Measurements from ENCODE around the gene FAM217B. TPM values are rescaled to one million over a fixed set of nuclear protein-coding genes. Genes with fewer than 3 reads are reported as not detected.
A peak's percentile ranks its signal among the peaks of the same experiment; 100 is the strongest.

FAM217B gene
- total RNA-seq, 1 experiment from 2014 or later: 8.1 TPM

GRCh38 chr20:59988141-59988540 is 48.0 kb downstream of the FAM217B start:
- no peak overlapping the region for H2AFZ ChIP-seq (ENCODE audit: low read depth, low read length, poor library complexity, severe bottlenecking)
- ATAC-seq: peak; percentile 96
- no peak overlapping the region for H3K9ac ChIP-seq (ENCODE audit: low read length)
- POLR2A ChIA-PET: no interaction called here
- H3K9me3 ChIP-seq (ENCODE audit: control insufficient read depth in 1 of 2, insufficient read depth in 1 of 2, low read depth in 1 of 2, low read length in 2 of 2): no peaks in the 10 kb centered on the region
- BruUV-seq (replicated peaks): no TSS peak
- H3K79me2 ChIP-seq (ENCODE audit: insufficient read depth, low read length): no peaks in the 10 kb centered on the region
- no peak overlapping the region; the same call in 1 of the 2 replicates for H3K27ac ChIP-seq (ENCODE audit: low read depth, low read length)
- peak overlapping the region; percentile 62 for H3K4me2 ChIP-seq (ENCODE audit: low read length)
- 0 out of 4 replicates have a peak overlapping the region, but pooled peaks of 1 of the 2 experiments have one; percentile 4 for H3K4me3 ChIP-seq (replicated peaks in 1 of 2; ENCODE audit: low read depth in 1 of 2, low read length in 2 of 2)
- RAD21 ChIA-PET (ENCODE audit: low non-redundant PET in 1 of 2, low total read pairs in 2 of 2, uncharacterized antibody in 2 of 2, unreplicated experiment in 2 of 2): no interaction called here
- H3K4me1 ChIP-seq (ENCODE audit: control insufficient read depth in 1 of 2, insufficient read depth in 2 of 2, low read length in 2 of 2): peaks cover 17 to 30% of the 10 kb centered on the region in 2 experiments
- TF ChIP-seq MAX (IDR thresholded peaks at IDR 0.05): no peak
- TF ChIP-seq SP1 (IDR thresholded peaks at IDR 0.05; ENCODE audit: low read depth): peak; percentile 56
- TF ChIP-seq ZBTB33 (IDR thresholded peaks at IDR 0.05; ENCODE audit: extremely low read depth, insufficient replicate concordance, low read length): no peak
- TF ChIP-seq EZH2 (IDR thresholded peaks at IDR 0.05): no peak
- TF ChIP-seq POLR2AphosphoS5 (IDR thresholded peaks at IDR 0.05; ENCODE audit: low read depth, low read length): peak; percentile 55
- no peak for TF ChIP-seq ELF1 (IDR thresholded peaks at IDR 0.05; ENCODE audit: borderline replicate concordance, low read depth)
- no peak for TF ChIP-seq EGR1 (IDR thresholded peaks at IDR 0.05; ENCODE audit: low read depth)
- no peak for TF ChIP-seq CEBPB (IDR thresholded peaks at IDR 0.05; ENCODE audit: low read depth)
- TF ChIP-seq FOSL1 (IDR thresholded peaks at IDR 0.05; ENCODE audit: low read depth): peak; percentile 78
- no peak for TF ChIP-seq ZFX (IDR thresholded peaks at IDR 0.05)
- TF ChIP-seq ATF3 (IDR thresholded peaks at IDR 0.05): no peak
- TF ChIP-seq EZH2phosphoT487 (IDR thresholded peaks at IDR 0.05; ENCODE audit: borderline replicate concordance): no peak
- peak; percentile 72 for TF ChIP-seq JUND (IDR thresholded peaks at IDR 0.05)
- intact Hi-C loops (cut with micrococcal nuclease): no loop called here
- no peaks in the 10 kb centered on the region for H3K9me2 ChIP-seq (ENCODE audit: insufficient read depth)
- no peaks in the 10 kb centered on the region for H3K36me3 ChIP-seq (ENCODE audit: control insufficient read depth in 1 of 2, insufficient read depth in 2 of 2, low read length in 2 of 2)
- CTCF ChIA-PET: interaction anchor here (0.8 to 1.3 kb wide), 2 partner anchors 33 to 62 kb away, joined by 3 to 4 read pairs; no protein-coding TSS in a partner anchor
- H4K20me1 ChIP-seq (ENCODE audit: insufficient read depth): no peaks in the 10 kb centered on the region
- H3K27me3 ChIP-seq (ENCODE audit: insufficient read depth, low read length): no peaks in the 10 kb centered on the region
- DNase-seq (ENCODE audit: low read depth, low spot score): peak; percentile 80

Data from HCT116 (cell line).